Measurements from ENCODE around the gene CDKN2D. TPM values are rescaled to one million over a fixed set of nuclear protein-coding genes. Genes with fewer than 3 reads are reported as not detected.
A peak's percentile ranks its signal among the peaks of the same experiment; 100 is the strongest.

CDKN2D gene
- 4.8 and 6.5 TPM in 2 replicates for total RNA-seq (ENCODE audit: low replicate concordance)
- long read RNA-seq, partial matches to known transcripts = 0 of 1 reads
- long read RNA-seq, other reads (novel, unspliced or antisense) = 0 of 1 reads

DNA sequence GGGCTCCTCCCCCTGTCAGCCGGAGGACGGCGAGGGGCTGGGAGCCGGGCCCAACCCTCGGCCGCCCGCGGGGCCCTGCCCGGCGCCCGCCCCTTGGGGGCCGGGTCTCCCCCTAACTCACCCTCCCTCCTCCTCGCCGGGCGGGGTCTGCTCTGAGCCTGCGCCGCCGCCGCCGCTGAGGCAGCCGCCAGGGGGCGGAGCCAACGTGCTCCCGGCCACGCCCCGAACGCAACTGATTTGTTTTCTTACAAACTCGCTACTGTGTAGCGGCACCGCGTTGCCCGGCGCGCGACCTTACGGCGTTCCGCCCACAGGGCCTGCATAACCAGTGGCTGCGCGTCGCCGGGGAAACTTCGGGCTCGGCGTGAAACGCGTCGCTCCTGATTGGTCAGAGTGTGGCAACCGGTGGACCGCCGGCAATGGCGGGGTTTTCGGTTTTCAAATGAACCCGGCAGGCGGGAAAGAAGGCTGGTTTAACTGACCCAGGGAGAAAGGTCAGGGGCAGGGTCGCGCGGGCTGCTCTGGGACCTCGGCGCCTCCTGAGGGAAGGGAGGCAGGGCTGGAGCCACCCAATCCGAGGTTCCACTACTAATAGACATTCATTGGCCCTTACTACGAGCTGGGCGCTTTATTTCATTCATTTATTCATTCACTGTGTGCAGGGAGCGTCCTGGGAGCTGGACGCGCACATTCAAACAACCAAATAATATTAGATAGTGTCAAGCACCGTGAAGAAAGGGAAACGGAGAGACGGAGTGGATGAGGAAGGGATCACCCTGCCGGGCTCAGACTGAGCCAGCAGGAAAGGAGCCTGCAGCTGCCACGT, at the start of gene CDKN2D:
Gene CDKN2D (minus strand): TSS at position 154 of the 826 bp plus-strand sequence. CDS start 326 bp downstream, outside the sequence.
- TF ChIP-seq, protein P1, sequence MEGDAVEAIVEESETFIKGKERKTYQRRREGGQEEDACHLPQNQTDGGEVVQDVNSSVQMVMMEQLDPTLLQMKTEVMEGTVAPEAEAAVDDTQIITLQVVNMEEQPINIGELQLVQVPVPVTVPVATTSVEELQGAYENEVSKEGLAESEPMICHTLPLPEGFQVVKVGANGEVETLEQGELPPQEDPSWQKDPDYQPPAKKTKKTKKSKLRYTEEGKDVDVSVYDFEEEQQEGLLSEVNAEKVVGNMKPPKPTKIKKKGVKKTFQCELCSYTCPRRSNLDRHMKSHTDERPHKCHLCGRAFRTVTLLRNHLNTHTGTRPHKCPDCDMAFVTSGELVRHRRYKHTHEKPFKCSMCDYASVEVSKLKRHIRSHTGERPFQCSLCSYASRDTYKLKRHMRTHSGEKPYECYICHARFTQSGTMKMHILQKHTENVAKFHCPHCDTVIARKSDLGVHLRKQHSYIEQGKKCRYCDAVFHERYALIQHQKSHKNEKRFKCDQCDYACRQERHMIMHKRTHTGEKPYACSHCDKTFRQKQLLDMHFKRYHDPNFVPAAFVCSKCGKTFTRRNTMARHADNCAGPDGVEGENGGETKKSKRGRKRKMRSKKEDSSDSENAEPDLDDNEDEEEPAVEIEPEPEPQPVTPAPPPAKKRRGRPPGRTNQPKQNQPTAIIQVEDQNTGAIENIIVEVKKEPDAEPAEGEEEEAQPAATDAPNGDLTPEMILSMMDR (conservative IDR thresholded peaks at IDR 0.05) = peak; percentile 50
- Mint-ChIP-seq H3K27me3 (no peaks in the 10 kb centered on the region), H3K9me3 (no peaks in the 10 kb centered on the region), H3K27ac (peak within 1 kb of the TSS; percentile 88), H3K4me1 (ENCODE audit: unreplicated experiment) (peaks cover 45% of the 10 kb centered on the region), H3K4me3 (peak within 1 kb of the TSS; percentile 88), H3K36me3 (no peaks in the 10 kb centered on the region)
- peak; percentile 100 for DNase-seq (ENCODE audit: extremely low spot score, unreplicated experiment)

DNA sequence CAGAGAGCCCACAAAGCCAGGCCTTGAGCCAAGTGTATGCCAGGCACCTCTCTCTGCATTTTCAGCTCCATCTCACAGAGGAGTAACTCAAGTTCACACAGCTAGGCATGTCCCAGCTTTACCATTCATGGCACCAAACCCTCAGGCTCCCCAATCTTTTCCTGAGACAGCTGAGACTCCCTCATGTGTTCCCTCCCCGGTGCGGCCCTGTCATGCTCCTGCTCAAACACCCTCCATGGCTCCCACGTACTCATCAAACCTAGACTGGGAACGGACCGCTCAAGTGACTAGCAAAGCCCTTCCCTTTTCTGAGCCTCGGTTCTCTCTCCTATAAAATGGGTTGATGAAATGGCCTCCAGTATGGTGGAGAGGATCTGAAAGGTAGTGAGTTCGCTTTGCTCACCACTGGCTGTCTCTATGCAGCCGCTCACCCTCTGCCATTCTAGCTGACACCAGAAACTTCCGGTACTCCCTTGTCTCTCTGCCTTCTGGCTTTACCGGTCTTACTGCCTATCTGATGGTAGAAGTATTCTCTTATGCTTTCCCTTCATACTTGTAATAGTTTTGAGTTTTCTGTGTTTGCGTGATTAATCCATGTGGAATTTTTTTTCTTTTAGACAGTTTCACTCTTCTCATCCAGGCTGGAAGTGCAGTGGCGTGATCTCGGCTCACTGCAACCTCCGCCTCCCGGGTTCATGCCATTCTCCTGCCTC, 48.8 kb upstream of the CDKN2D start:
- no peaks in the 10 kb centered on the region for H3K9me3 Mint-ChIP-seq
- peak overlapping the region; percentile 77 for H3K4me3 Mint-ChIP-seq
- DNase-seq (ENCODE audit: extremely low spot score, unreplicated experiment) = no peak
- TF ChIP-seq, protein P1 (conservative IDR thresholded peaks at IDR 0.05) = no peak
- peak overlapping the region; percentile 97 for H3K27ac Mint-ChIP-seq
- peaks cover 6% of the 10 kb centered on the region for H3K4me1 Mint-ChIP-seq (ENCODE audit: unreplicated experiment)
- H3K27me3 Mint-ChIP-seq = no peaks in the 10 kb centered on the region
- peaks cover 8% of the 10 kb centered on the region for H3K36me3 Mint-ChIP-seq

DNA sequence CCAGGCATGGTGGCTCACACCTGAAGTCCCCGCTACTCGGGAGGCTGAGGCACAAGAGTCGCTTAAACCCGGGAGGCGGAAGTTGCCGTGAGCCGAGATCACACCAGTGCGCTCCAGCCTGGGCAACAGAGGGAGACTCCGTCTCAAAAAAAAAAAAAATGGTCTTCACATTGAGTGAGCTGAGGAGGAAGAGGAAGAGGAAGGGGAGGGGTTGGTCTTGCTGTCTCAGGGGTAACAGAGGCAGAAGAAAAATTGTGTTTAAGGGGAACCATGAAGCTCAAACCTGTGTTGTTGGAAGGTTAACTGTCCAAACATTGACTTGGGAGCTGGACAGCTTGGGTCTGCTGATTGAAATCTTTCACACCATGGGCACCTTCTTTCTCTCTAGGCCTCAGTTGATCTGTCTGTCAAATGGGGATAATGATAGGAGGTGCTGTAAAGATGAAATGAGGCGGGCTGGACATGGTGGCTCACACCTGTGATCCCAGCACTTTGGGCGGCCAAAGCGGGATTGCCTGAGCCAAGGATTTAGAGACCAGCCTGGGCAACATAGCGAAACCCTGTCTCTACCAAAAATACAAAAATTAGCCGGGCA, 46.7 kb upstream of the CDKN2D start:
- no peaks in the 10 kb centered on the region for H3K9me3 Mint-ChIP-seq
- H3K4me3 Mint-ChIP-seq = no peak overlapping the region
- H3K27me3 Mint-ChIP-seq = no peaks in the 10 kb centered on the region
- no peaks in the 10 kb centered on the region for H3K4me1 Mint-ChIP-seq (ENCODE audit: unreplicated experiment)
- H3K36me3 Mint-ChIP-seq = peaks cover 3% of the 10 kb centered on the region
- no peak for DNase-seq (ENCODE audit: extremely low spot score, unreplicated experiment)
- H3K27ac Mint-ChIP-seq = peak overlapping the region; percentile 97
- TF ChIP-seq, protein P1 (conservative IDR thresholded peaks at IDR 0.05) = no peak

DNA sequence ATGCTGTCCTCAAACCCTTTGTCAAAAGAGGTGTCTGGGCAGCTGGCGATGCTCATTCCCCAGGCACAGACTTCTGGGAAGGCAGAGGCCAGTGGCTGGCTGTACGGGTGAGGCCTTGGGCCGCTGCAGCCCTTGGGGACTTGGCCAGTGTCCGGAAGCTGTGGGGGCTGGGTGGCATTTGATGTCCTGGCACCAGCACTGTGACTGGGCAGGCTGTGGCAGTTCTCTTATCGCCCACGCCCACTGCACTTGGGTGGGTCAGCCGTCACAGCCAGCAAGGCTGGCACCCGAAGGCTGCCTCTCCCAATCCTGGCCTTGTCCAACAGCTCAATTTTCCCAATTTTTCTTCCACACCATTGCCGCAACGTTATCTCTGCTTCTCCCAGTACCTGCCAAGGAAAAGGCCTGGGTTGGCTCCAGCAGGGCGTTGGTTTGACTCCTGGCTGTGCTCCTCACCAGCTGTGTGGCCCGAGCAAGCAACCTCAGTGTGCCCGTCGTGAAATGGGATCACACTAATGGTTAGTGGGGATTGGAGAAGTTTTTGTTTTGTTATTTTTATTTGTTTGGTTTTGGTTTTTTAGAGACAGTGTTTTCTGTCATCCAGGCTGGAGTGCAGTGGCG, 43.8 kb upstream of the CDKN2D start:
- no peaks in the 10 kb centered on the region for H3K9me3 Mint-ChIP-seq

DNA sequence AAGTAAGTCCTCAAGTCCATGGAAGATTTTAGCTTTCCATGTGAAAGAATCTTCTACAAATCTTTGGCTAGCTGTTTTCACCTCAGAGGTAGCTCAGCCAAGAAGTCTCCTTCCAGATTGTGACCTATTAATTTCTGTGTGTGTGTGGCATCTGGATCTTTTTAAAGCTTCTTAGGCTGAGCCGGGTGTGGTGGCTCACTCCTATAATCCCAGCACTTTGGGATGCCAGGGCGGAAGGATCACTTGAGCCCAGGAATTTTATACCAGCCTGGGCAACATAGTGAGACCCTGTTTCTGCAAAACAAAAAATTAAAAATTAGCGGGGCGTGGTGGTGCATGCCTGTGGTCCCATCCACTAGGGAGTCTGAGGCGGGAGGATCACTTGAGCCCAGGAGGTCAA, 43.1 kb upstream of the CDKN2D start:
- no peak overlapping the region for H3K27ac Mint-ChIP-seq
- no peaks in the 10 kb centered on the region for H3K27me3 Mint-ChIP-seq
- H3K4me1 Mint-ChIP-seq (ENCODE audit: unreplicated experiment) = no peaks in the 10 kb centered on the region
- peaks cover 3% of the 10 kb centered on the region for H3K36me3 Mint-ChIP-seq
- H3K9me3 Mint-ChIP-seq = no peaks in the 10 kb centered on the region
- TF ChIP-seq, protein P1 (conservative IDR thresholded peaks at IDR 0.05) = no peak
- no peak overlapping the region for H3K4me3 Mint-ChIP-seq
- no peak for DNase-seq (ENCODE audit: extremely low spot score, unreplicated experiment)

More for the DNA sequence above, 43.8 kb upstream of the CDKN2D start:
- TF ChIP-seq, protein P1 (conservative IDR thresholded peaks at IDR 0.05) = no peak
- H3K27ac Mint-ChIP-seq = no peak overlapping the region
- no peak overlapping the region for H3K4me3 Mint-ChIP-seq
- H3K4me1 Mint-ChIP-seq (ENCODE audit: unreplicated experiment) = no peaks in the 10 kb centered on the region
- peaks cover 3% of the 10 kb centered on the region for H3K36me3 Mint-ChIP-seq
- DNase-seq (ENCODE audit: extremely low spot score, unreplicated experiment) = no peak
- H3K27me3 Mint-ChIP-seq = no peaks in the 10 kb centered on the region

Data from type B pancreatic cell (in vitro differentiated cells).